ENCODE measurements around the gene ANKRD55. TPM values are rescaled to one million over a fixed set of nuclear protein-coding genes. Genes with fewer than 3 reads are reported as not detected.
A peak's percentile ranks its signal among the peaks of the same experiment; 100 is the strongest.

The ANKRD55 gene
- total and polyA plus RNA-seq, 2 of the 8 experiments (the other 6 are each of a cell fraction or from before 2014, with no cell fraction given): not detected

DNA sequence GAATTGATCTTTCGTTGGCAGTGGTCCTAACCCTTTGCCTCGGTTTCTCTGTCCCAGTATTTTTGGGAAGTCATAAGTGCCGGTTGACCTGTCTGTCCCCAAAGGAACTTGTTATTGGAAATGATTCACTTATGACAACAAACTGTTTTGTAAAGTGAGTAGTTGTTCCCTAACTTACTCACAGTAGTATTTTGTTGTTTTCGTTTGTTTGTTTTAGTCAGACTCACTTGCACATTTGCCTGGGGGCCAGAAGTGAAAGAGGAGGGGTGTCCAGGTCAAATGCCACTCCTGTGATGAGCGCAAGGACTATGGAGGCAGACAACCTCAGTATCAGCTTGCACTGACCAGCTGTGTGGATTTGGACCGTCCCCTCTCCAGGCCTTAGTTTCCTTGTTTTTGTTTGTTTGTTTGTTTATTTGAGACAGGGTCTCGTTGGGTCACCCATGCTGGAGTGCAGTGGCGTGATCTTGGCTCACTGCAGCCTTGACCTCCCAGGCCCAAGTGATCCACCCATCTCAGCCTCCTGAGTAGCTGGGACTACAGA lies 47.3 kb downstream of the ANKRD55 start:
- Histone ChIP-seq H2BK5ac (ENCODE audit: low read depth, low read length) (no peak overlapping the region), H3K9ac (replicated peaks in 1 of 4; ENCODE audit: extremely low read depth in 1 of 4, low read depth in 3 of 4, low read length in 3 of 4) (no peak overlapping the region), H3K4me2 (ENCODE audit: insufficient read depth in 1 of 2, low read depth in 2 of 2, low read length in 2 of 2) (no peak overlapping the region), H3K56ac (replicated peaks; ENCODE audit: insufficient read length, low read depth, low read length) (no peak overlapping the region), H2BK12ac (ENCODE audit: low read depth, low read length) (peak overlapping the region; percentile 43; the same call in 1 of the 2 replicates), H2BK20ac (ENCODE audit: low read length) (no peak overlapping the region), H3K4ac (replicated peaks; ENCODE audit: insufficient read length, low read depth, low read length) (no peak overlapping the region), H4K5ac (ENCODE audit: insufficient read length, low read depth, low read length) (no peak overlapping the region), H2BK15ac (ENCODE audit: low read length) (no peak overlapping the region), H3K4me3 (ENCODE audit: extremely low read depth in 1 of 4, insufficient read depth in 2 of 4, low read depth in 3 of 4, low read length in 4 of 4) (no peak overlapping the region), H3K18ac (ENCODE audit: extremely low read depth, low read length) (no peak overlapping the region), H2BK120ac (replicated peaks; ENCODE audit: low read depth, low read length) (no peak overlapping the region), H3K14ac (ENCODE audit: insufficient read length) (no peak overlapping the region), H3K27ac (ENCODE audit: low read depth, low read length) (no peak overlapping the region), H4K20me1 (replicated peaks in 1 of 2; ENCODE audit: control insufficient read depth in 1 of 2, insufficient read depth in 2 of 2, low read length in 2 of 2) (no peaks in the 10 kb centered on the region), H3K79me2 (ENCODE audit: control insufficient read depth in 1 of 2, insufficient read depth in 2 of 2, low read length in 2 of 2) (no peaks in the 10 kb centered on the region), H3K79me1 (ENCODE audit: low read depth, low read length) (no peaks in the 10 kb centered on the region), H3K23ac (ENCODE audit: insufficient read length) (no peak overlapping the region), H4K8ac (ENCODE audit: extremely low read depth, insufficient read depth, low read length) (no peak overlapping the region), H2AFZ (ENCODE audit: low read length) (no peak overlapping the region), H3K4me1 (replicated peaks in 1 of 4; ENCODE audit: control insufficient read depth in 3 of 4, insufficient read depth in 4 of 4, low read length in 3 of 4) (no peaks in the 10 kb centered on the region), H4K91ac (replicated peaks; ENCODE audit: insufficient read length, low read length) (no peak overlapping the region), H3K23me2 (ENCODE audit: low read depth, low read length) (no peaks in the 10 kb centered on the region), H2AK5ac (ENCODE audit: low read depth, low read length) (no peak overlapping the region), H3K36me3 (ENCODE audit: control insufficient read depth in 2 of 4, insufficient read depth in 4 of 4, low read length in 3 of 4) (no peaks in the 10 kb centered on the region), H3K27me3 (replicated peaks in 1 of 4; ENCODE audit: control insufficient read depth in 3 of 4, extremely low read depth in 1 of 4, insufficient read depth in 3 of 4, low read length in 3 of 4) (no peaks in the 10 kb centered on the region), H3K9me3 (ENCODE audit: insufficient read depth in 2 of 2, low read depth in 1 of 2, low read length in 1 of 2) (no peaks in the 10 kb centered on the region)
- ChIA-PET POLR2A (ENCODE audit: partially characterized antibody) (no interaction called here), CTCF (ENCODE audit: partially characterized antibody) (interaction anchor here (0.5 to 2.8 kb wide), 2 partner anchors 224 to 250 kb away, joined by 3 to 21 read pairs; no protein-coding TSS in a partner anchor)
- FAIRE-seq (no peak), DNase-seq (ENCODE audit: low read depth in 1 of 2, low spot score in 2 of 2) (no peak)
- 87% methylated on average over 8 of the region's 8 CpGs; no CpG with 5 or more reads in 1 of the 2 experiments for WGBS, 2 experiments (ENCODE audit: extremely low coverage in 1 of 2, insufficient coverage in 1 of 2, insufficient read length in 1 of 2, insufficient replicate concordance in 2 of 2, low coverage in 1 of 2, low lambda C conversion rate in 2 of 2, missing lambda C conversion rate in 1 of 2)
- TF ChIP-seq ZNF274 (IDR thresholded peaks at IDR 0.05; ENCODE audit: borderline replicate concordance, extremely low read depth, low read length) (no peak), KDM5A (IDR thresholded peaks at IDR 0.05; ENCODE audit: low read length) (no peak), RBBP5 (IDR thresholded peaks at IDR 0.05; ENCODE audit: borderline replicate concordance, low read depth, low read length) (no peak), FOSL1 (IDR thresholded peaks at IDR 0.05; ENCODE audit: insufficient read depth, low read depth, low read length) (no peak), POLR2A (IDR thresholded peaks at IDR 0.05; ENCODE audit: control extremely low read depth in 1 of 2, low read depth in 2 of 2, low read length in 2 of 2) (no peak), SAP30 (IDR thresholded peaks at IDR 0.05; ENCODE audit: insufficient read depth, insufficient replicate concordance, low read length) (no peak), SP1 (IDR thresholded peaks at IDR 0.05; ENCODE audit: low read depth, low read length) (no peak), GABPA (IDR thresholded peaks at IDR 0.05; ENCODE audit: borderline replicate concordance, insufficient read depth, low read length) (no peak), EGR1 (IDR thresholded peaks at IDR 0.05; ENCODE audit: borderline replicate concordance, low read depth, low read length) (no peak), SIRT6 (IDR thresholded peaks at IDR 0.05; ENCODE audit: low read length) (no peak)
- TF ChIP-seq, protein P1, sequence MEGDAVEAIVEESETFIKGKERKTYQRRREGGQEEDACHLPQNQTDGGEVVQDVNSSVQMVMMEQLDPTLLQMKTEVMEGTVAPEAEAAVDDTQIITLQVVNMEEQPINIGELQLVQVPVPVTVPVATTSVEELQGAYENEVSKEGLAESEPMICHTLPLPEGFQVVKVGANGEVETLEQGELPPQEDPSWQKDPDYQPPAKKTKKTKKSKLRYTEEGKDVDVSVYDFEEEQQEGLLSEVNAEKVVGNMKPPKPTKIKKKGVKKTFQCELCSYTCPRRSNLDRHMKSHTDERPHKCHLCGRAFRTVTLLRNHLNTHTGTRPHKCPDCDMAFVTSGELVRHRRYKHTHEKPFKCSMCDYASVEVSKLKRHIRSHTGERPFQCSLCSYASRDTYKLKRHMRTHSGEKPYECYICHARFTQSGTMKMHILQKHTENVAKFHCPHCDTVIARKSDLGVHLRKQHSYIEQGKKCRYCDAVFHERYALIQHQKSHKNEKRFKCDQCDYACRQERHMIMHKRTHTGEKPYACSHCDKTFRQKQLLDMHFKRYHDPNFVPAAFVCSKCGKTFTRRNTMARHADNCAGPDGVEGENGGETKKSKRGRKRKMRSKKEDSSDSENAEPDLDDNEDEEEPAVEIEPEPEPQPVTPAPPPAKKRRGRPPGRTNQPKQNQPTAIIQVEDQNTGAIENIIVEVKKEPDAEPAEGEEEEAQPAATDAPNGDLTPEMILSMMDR (IDR thresholded peaks at IDR 0.05; ENCODE audit: control extremely low read depth in 1 of 3, insufficient read depth in 1 of 3, low read depth in 1 of 3, low read length in 3 of 3): no peak
- TF ChIP-seq, protein P2, sequence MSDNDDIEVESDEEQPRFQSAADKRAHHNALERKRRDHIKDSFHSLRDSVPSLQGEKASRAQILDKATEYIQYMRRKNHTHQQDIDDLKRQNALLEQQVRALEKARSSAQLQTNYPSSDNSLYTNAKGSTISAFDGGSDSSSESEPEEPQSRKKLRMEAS (IDR thresholded peaks at IDR 0.05): no peak
